ENCODE data around the gene EXD1.
"Not testable (repeated sequence)": the region's sequence is repeated elsewhere in the genome, so short reads cannot be mapped to it uniquely, and the experiment has no call there.

The EXD1 gene

GRCh38 chr15:41139619-41140018, 90.9 kb downstream of the EXD1 start:
- no peak for DNase-seq (ENCODE audit: extremely low read depth, low read depth)
- no peak for TF ChIP-seq CTCF (IDR thresholded peaks at IDR 0.05; ENCODE audit: low read depth, low read length)

- not testable (repeated sequence) for DNase-seq (ENCODE audit: extremely low read depth, low read depth)
These were observed 91.4 kb downstream of the EXD1 start for GRCh38 chr15:41139112-41139511.

- not testable (repeated sequence) for DNase-seq (ENCODE audit: extremely low read depth, low read depth)
These were observed 95.0 kb downstream of the EXD1 start for GRCh38 chr15:41135580-41135979.

GRCh38 chr15:41133454-41133853, 97.1 kb downstream of the EXD1 start:
- DNase-seq (ENCODE audit: extremely low read depth, low read depth) = no peak
- TF ChIP-seq CTCF (IDR thresholded peaks at IDR 0.05; ENCODE audit: low read depth, low read length) = no peak

Data from AG09319 (cell line).